Adrenal gland (tissue), 12 donors: ENCODE data around the gene VPS13D. TPM values are rescaled to one million over a fixed set of nuclear protein-coding genes. Genes with fewer than 3 reads are reported as not detected.
A peak's percentile ranks its signal among the peaks of the same experiment; 100 is the strongest.

ENCODE experiments used
- DNase-seq, 7 donors: peaks; one replicate each; pipeline ENCODE4 v3.0.0-alpha.2; 2019 to 2020
- H3K27ac ChIP-seq, 5 donors: fragments of 200-600 bp; sonication (generic) in 4 of 5; 1 replicate in 3 of 5; 2 replicates in 2 of 5; pipeline versions ENCODE4 v1.5.1 to v1.8.0; 2016 to 2020; ENCODE audit warnings: mild to moderate bottlenecking in 1 of 5
- H3K27me3 ChIP-seq: fragments of 200-600 bp; 2 replicates; pipeline ENCODE4 v1.8.0; 2021
- H3K36me3 ChIP-seq, 2 donors: fragments of 200-600 bp; replicated peaks in 1 of 2; 1 replicate in 1 of 2; 2 replicates in 1 of 2; pipeline versions ENCODE4 v1.5.1 to v1.8.0; 2018 to 2022
- H3K4me1 ChIP-seq, 2 donors: fragments of 200-600 bp; replicated peaks in 1 of 2; 1 replicate in 1 of 2; 2 replicates in 1 of 2; pipeline versions ENCODE4 v1.5.1 to v1.8.0; 2018 to 2021
- H3K4me3 ChIP-seq, 4 donors: fragments of 200-600 bp; sonication (generic) in 3 of 4; one replicate each; pipeline ENCODE4 v1.5.1; 2016 to 2018
- H3K9me3 ChIP-seq, 3 donors: fragments of 200-600 bp; sonication (generic) in 1 of 3; replicated peaks in 1 of 3; 1 replicate in 2 of 3; 2 replicates in 1 of 3; pipeline versions ENCODE4 v1.5.1 to v1.8.0; 2016 to 2021
- POLR2A ChIP-seq, 2 donors: fragments of 450-650 bp; IDR thresholded peaks; one replicate each; pipeline ENCODE4 v1.6.1; 2017; ENCODE audit warnings: antibody characterized with exemption in 2 of 2, mild to moderate bottlenecking in 2 of 2, moderate library complexity in 1 of 2
- WGBS, 4 donors: extraction: QIAGEN DNeasy Blood & Tissue Kit in 2 of 4; methylation state at CpG; one replicate each; pipeline versions ENCODE4 v1.1.5 to v1.1.7; 2013 to 2017; 5-methylcytosine and 5-hydroxymethylcytosine counted together
- intact Hi-C, 2 donors: fragments of 100-400 bp; cut with DNase I; formaldehyde crosslinking; loops; one replicate each; pipeline versions ENCODE4 v1.14.1 to v1.15.0; 2022 to 2023
- polyA plus RNA-seq, 3 donors: library from polyadenylated mRNA; stranded (reverse); fragments of 200-250 nt in 2 of 3; fragments of 350-450 nt in 1 of 3; fragmentation: Illumina TruSeq in 1 of 3; extraction: RNeasy Lipid Tissue Mini Kit (QIAGEN cat#74804) in 1 of 3; gene quantifications; one replicate each; pipeline ENCODE4 v1.2.3, GENCODE V29; 2013 to 2014
- total RNA-seq, 9 donors: library from RNA; depleted of rRNA in 4 of 9; stranded (reverse); fragments of >200 nt in 4 of 9; fragments of 120-200 nt in 1 of 9; fragmentation: NEBNext Ultra II Directional in 1 of 9; extraction: Animal tissue kit (Norgen Biotek cat#: 25700) in 1 of 9; gene quantifications; one replicate each; pipeline versions ENCODE4 v1.1.0 to v1.2.4, GENCODE V29; 2013 to 2023
- TF ChIP-seq, protein P1 (sequence below), 6 experiments: fragments of 450-650 bp in 4 of 6; fragments of 200-600 bp in 2 of 6; sonication (generic) in 1 of 6; IDR thresholded peaks; 1 replicate in 5 of 6; 2 replicates in 1 of 6; pipeline versions ENCODE4 v1.5.1 to v1.8.0; 2016 to 2021; ENCODE audit warnings: antibody characterized with exemption in 6 of 6, mild to moderate bottlenecking in 2 of 6, moderate library complexity in 1 of 6
- donor health status: healthy with polysubstance abuse.
- donor health status: Bipolar disorder and iron deficiency.
- donor health status: DM: yes; HTN: yes; CAD: no.
- donor health status: DM: no; HTN: no; CAD: no.
- donor health status: DM: no; HTN: no; CAD: no.
- donor health status: DM: yes; HTN: yes; CAD: no.

Gene VPS13D
- total and polyA plus RNA-seq, 12 donors = 17.0 to 62.3 (median 39.9) TPM

- Histone ChIP-seq H3K27ac (peak overlapping the region in 1 of 5 donors; percentile 39), H3K36me3 (no peaks in the 10 kb centered on the region), H3K9me3 (no peaks in the 10 kb centered on the region), H3K27me3 (no peaks in the 10 kb centered on the region), H3K4me1 (peaks cover 0 to 22% of the 10 kb centered on the region in 2 donors), H3K4me3 (no peak overlapping the region)
- TF ChIP-seq, protein P1, sequence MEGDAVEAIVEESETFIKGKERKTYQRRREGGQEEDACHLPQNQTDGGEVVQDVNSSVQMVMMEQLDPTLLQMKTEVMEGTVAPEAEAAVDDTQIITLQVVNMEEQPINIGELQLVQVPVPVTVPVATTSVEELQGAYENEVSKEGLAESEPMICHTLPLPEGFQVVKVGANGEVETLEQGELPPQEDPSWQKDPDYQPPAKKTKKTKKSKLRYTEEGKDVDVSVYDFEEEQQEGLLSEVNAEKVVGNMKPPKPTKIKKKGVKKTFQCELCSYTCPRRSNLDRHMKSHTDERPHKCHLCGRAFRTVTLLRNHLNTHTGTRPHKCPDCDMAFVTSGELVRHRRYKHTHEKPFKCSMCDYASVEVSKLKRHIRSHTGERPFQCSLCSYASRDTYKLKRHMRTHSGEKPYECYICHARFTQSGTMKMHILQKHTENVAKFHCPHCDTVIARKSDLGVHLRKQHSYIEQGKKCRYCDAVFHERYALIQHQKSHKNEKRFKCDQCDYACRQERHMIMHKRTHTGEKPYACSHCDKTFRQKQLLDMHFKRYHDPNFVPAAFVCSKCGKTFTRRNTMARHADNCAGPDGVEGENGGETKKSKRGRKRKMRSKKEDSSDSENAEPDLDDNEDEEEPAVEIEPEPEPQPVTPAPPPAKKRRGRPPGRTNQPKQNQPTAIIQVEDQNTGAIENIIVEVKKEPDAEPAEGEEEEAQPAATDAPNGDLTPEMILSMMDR (IDR thresholded peaks at IDR 0.05) = no peak
- TF ChIP-seq POLR2A (IDR thresholded peaks at IDR 0.05) = no peak
- WGBS, 4 donors = 80 to 89% (median 85%) methylated on average over 5 of the region's 5 CpGs
- DNase-seq = no peak
- intact Hi-C loops = no loop called here
Measured at GRCh38 chr1:12464598-12465056, 234.8 kb downstream of the VPS13D start.

DNA sequence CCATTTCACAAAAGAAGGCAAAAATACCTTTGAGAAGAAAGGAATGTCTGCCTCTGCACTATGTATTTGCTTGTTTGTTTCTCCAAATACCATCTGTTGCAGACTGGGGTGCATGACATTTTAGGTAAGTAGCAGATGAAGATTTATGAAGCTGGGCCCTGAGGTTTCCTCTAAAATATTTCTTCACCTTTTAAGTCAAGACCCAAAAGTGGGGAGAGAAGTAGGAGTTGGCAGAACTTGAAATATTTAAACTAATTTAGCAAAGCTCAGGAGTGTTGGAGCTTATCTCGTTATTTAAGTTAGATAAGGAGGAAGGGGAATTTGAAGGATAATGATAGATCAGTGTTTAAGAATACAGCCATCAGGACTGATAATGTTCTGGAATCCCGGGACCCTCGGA, 235.3 kb downstream of the VPS13D start:
- H3K4me3 ChIP-seq = no peak overlapping the region
- no peak for DNase-seq

GRCh38 chr1:12466816-12467215, 237.0 kb downstream of the VPS13D start:
- no peak overlapping the region for H3K27ac ChIP-seq

More for the DNA sequence above, 235.3 kb downstream of the VPS13D start:
- peak overlapping the region in 1 of 5 donors; percentile 39 for H3K27ac ChIP-seq
- H3K27me3 ChIP-seq = no peaks in the 10 kb centered on the region
- H3K36me3 ChIP-seq = no peaks in the 10 kb centered on the region
- TF ChIP-seq, protein P1 (IDR thresholded peaks at IDR 0.05) = no peak
- TF ChIP-seq POLR2A (IDR thresholded peaks at IDR 0.05) = no peak
- intact Hi-C loops = no loop called here
- peaks cover 3 to 27% of the 10 kb centered on the region in 2 donors for H3K4me1 ChIP-seq
- H3K9me3 ChIP-seq = no peaks in the 10 kb centered on the region
- WGBS, 4 donors = 86 to 93% (median 87%) methylated on average over 3 of the region's 3 CpGs

DNA sequence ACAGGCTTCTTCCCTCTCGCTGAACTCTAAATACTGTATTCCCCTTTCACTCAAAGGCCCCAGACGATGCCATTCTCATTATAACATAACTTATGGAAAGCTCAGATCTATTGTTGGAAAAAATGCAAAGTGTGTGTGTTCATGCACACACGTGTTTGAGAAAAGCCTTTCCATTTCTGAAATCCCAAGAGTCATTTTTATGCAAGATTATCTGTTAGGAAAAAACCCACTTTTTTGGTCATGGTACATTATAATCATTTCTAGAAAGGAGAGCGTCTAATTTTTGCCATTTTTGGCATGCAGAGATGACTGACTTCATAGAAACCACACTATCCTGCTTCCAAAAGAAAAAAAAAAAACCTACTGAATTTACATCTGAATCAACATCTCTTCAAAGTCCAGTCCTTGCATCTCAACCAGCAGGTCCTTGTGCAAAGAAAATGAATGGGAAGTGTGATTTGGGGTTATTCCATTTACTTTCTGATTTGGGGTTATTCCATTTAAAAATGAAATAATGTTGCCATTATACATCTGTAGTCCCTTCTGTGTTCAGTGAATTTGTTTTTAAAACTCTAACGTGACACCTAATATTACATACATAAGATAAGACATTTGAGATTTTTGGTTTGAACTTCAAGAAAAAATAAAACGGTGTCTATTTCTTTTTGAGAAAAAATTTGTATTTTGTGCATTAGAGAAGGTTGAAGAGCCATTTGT, 237.9 kb downstream of the VPS13D start:
- Histone ChIP-seq H3K27ac (no peak overlapping the region), H3K27me3 (no peaks in the 10 kb centered on the region), H3K4me1 (peaks cover 6 to 20% of the 10 kb centered on the region in 2 donors), H3K4me3 (no peak overlapping the region), H3K9me3 (no peaks in the 10 kb centered on the region), H3K36me3 (no peaks in the 10 kb centered on the region)
- no peak for DNase-seq
- intact Hi-C loops = no loop called here
- 93 to 97% (median 96%) methylated on average over 6 of the region's 6 CpGs for WGBS, 4 donors
- TF ChIP-seq, protein P1 (IDR thresholded peaks at IDR 0.05) = no peak
- no peak for TF ChIP-seq POLR2A (IDR thresholded peaks at IDR 0.05)

More at GRCh38 chr1:12466816-12467215, 237.0 kb downstream of the VPS13D start:
- Histone ChIP-seq H3K4me3 (no peak overlapping the region), H3K4me1 (peaks cover 6 to 16% of the 10 kb centered on the region in 2 donors), H3K9me3 (no peaks in the 10 kb centered on the region), H3K36me3 (no peaks in the 10 kb centered on the region), H3K27me3 (no peaks in the 10 kb centered on the region)
- no peak for TF ChIP-seq POLR2A (IDR thresholded peaks at IDR 0.05)
- TF ChIP-seq, protein P1 (IDR thresholded peaks at IDR 0.05) = no peak
- 86 to 97% (median 93%) methylated on average over 5 of the region's 5 CpGs for WGBS, 4 donors
- no peak for DNase-seq
- intact Hi-C loops = no loop called here
